HuH-7 (cell line): Measurements from ENCODE around the gene MICALL1.
"Not testable (repeated sequence)": the region's sequence is repeated elsewhere in the genome, so short reads cannot be mapped to it uniquely, and the experiment has no call there.

Source experiments
- DNase-seq: peaks from one replicate; pipeline ENCODE4 v3.0.0; 2011; ENCODE audit warnings: low spot score

MICALL1 gene

GRCh38 chr22:37926771-37927636, 20.9 kb downstream of the MICALL1 start:
- no peak for DNase-seq

GRCh38 chr22:37927637-37927936, 21.5 kb downstream of the MICALL1 start:
- no peak for DNase-seq

GRCh38 chr22:37929390-37929789, 23.3 kb downstream of the MICALL1 start:
- no peak for DNase-seq

GRCh38 chr22:37930270-37930951, 24.3 kb downstream of the MICALL1 start:
- peak; percentile 87 for DNase-seq

- no peak for DNase-seq
These were observed 24.9 kb downstream of the MICALL1 start for GRCh38 chr22:37930952-37931440.

DNA sequence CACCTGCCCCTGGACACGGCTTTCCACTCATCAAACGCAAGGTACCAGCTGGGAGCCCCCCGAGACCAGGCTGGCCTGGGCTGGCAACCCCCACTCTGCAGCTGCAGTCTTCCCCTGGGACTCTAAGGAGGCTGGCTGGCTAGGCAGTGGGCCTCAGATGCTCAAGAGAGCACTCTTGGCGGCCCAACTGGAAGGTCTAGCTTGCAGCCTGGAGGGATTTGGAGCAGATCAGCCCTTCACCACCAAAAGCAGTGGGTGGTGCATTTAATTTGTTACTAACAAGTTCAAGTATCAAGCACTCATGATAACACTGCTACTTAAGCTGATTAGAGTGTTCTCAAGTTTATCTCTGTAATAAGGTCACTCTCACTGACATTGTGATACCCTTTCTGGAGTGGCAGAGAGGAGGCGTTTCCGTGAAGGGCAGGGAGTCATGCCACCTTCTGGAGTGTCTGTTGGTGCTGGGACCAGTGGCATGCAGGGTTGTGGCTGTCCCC, 25.8 kb downstream of the MICALL1 start:
- no peak for DNase-seq

DNA sequence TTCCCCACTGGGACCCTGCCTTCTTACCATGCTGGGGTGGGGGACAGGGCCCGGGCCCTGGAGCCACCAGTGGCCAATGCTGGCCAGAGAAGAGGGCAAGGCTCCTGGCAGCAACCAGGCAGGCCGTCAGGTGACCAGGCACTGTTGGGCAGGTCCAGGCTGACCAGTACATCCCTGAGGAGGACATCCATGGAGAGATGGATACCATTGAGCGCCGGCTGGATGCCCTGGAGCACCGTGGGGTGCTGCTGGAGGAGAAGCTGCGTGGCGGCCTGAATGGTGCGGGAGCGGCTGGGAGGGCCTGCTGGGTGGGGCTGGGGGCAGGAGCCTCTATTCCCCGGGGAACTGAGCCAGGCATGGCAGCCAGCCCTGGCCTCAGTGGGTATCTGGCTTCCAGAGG, 26.3 kb downstream of the MICALL1 start:
- DNase-seq: no peak

- DNase-seq: no peak
These were observed 26.9 kb downstream of the MICALL1 start for GRCh38 chr22:37932821-37933578.

DNA sequence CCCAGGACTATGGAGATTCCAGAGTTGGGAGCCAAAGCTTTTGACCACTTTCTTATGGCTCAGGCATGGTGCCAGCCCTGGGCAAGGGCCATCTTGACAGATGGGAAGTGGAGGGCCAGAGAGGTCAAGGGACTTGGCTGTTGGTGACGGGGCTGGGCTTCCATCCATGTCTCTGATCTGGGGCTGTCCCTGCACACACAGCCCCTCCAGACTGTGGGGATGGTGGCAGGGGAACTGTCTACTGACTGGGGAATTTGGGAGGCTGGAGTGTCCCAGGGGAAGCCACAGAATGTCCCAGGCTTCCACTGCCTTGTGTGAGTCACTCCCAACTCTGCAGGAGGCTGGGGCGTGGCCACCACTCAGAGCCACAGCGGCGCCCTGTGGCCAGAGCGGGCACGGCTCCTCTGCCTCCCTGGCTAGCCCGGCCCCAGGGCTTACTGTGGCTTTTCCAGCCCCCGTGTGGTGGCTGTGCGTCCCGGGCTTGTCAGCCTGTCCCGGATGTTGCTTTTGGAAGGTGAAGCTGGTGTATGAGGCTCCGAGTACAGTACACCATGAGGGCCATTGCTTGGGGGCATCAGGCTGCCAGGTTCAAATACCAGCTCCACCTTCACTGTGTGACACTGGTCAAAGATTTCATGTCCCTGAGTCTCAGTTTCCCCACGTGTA, 27.7 kb downstream of the MICALL1 start:
- peak; percentile 98 for DNase-seq

GRCh38 chr22:37940698-37941376, 34.7 kb downstream of the MICALL1 start:
- DNase-seq: no peak

GRCh38 chr22:37942133-37942532, 36.0 kb downstream of the MICALL1 start:
- no peak for DNase-seq

- no peak for DNase-seq
These were observed 37.2 kb downstream of the MICALL1 start for GRCh38 chr22:37943136-37943824.

DNA sequence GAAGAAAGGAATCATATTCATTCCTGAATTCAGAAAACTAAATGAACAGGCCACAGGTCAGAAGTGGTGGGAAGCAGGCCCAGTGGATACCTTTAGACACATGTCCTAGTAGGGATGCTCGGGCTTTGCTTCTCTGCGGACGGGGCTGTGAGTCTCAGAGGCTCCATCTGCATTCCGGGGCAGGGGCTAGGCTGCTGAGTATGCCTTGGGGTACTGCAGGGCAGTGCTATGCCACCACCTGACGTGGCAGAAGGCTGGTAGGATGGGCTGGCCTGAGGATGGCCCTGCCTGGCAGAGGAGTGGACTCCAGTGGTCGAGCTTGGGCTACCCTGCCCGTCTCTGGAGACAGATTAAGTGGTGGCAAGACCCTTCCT, 37.7 kb downstream of the MICALL1 start:
- DNase-seq: no peak

GRCh38 chr22:37944423-37944822, 38.3 kb downstream of the MICALL1 start:
- DNase-seq: not testable (repeated sequence)

DNA sequence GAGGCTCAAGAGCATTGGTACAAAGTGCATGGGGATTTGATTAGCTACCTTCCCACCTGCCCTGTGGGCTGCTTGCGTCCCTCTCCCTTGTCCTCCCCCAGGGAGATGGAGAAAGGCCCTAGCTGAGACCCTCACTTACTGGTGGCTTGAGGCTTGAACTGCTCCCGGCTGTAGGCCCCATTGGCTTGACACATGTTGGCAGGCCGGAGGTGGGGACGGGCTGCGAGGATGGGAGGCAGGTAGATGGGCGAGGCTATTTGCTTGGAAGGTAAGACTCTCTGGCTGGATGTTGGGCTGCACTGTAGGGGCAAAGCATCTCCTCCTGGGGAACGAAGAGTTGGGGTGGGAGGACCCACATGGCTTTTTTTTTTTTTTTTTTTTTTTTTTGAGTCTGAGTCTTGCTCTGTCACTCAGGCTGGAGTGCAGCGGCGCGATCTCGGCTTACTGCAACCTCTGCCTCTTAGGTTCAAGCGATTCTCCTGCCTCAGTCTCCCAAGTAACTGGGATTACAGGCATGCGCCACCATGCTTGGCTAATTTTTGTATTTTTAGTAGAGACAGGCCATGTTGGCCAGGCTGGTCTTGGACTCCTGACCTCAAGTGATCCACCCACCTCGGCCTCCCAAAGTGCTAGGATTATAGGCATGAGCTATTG, 41.2 kb downstream of the MICALL1 start:
- not testable (repeated sequence) for DNase-seq

- DNase-seq: peak; percentile 43
These were observed 45.2 kb downstream of the MICALL1 start for GRCh38 chr22:37951305-37951704.

DNA sequence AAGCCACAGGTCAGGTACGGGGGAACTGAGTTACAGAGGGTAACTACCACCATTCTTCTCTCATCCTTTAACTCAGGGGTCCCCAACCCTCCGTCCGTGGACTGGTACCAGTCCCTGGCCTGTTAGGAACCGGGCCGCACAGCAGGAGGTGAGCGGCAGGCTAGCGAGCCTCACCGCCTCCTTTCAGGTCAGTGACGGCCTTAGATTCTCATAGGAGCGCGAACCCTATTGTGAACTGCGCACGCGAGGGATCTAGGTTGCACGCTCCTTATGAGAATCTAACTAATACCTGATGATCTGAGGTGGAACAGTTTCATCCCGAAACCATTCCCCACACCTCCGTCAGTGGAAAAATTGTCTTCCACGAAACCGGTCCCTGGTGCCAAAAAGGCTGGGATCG, 46.5 kb downstream of the MICALL1 start:
- not testable (repeated sequence) for DNase-seq

DNA sequence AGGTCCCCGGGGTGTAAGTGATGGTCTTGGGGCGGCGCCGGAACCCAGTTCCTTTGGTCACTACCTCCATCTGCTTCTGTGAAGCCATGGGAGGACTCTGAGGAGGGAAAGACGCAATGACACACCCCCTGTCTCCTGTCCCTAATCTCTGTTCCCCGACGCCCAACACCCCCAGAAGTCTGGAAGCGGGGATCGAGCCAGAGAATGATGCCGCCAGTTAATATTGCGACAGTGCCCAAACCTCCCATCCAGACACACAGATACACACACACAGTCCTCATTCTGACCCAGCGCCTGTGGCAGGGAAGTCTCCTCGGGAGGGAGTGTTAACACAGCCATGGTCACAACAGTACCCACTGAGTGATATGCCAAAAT, 47.0 kb downstream of the MICALL1 start:
- DNase-seq: no peak

DNA sequence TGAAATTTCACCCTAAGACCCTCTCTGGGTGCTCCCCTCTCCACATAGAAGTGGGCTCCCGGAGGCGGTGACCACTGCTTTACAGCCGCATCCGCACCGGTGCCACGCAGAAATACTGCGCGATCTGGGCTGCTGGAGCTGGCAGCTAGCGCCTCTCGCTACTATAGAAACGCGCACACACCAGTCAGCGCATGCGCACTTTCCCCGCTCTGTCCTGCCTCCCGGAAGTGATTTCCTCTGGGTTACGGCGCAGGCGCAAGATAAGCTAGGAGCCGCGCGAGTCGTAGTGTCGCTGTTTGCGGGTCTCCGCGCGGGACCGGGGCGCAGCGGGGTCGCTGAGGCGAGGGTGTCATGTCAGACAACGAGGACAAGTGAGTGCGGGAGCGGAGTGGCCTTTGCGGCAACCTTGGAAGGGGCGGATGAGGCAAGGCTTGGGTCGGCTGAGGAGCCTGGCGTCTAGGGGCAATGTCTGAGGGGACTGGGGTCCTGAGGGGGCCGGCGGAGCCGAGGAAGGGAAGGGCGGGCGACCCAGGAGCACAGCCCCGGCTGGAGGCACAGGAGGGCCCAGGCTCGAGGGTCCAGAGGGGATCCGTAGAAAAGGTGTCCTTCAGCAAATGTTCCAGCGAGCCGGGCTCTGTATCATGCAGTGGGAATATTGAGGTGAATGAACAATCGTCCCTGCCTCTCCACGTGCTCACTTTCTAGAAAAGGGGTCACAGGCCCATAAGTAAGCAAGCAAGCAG, 47.5 kb downstream of the MICALL1 start, which contains the start of the genes C22orf23 and POLR2F:
C22orf23 (minus strand) TSS at position 165 of the 743 bp plus-strand sequence. CDS start 452 bp downstream, outside the sequence.
POLR2F (plus strand) TSS at position 263 of the 743 bp plus-strand sequence; CDS start at position 352, 89 bp downstream.
- DNase-seq: peak; percentile 98
